Amniotic epithelial cell (primary cell): Measurements from ENCODE around the gene IRF2BPL.

Experiments used
- DNase-seq: peaks from one replicate; pipeline ENCODE4 v3.0.0-alpha.2; 2010; ENCODE audit warnings: low read depth

Gene IRF2BPL

DNA sequence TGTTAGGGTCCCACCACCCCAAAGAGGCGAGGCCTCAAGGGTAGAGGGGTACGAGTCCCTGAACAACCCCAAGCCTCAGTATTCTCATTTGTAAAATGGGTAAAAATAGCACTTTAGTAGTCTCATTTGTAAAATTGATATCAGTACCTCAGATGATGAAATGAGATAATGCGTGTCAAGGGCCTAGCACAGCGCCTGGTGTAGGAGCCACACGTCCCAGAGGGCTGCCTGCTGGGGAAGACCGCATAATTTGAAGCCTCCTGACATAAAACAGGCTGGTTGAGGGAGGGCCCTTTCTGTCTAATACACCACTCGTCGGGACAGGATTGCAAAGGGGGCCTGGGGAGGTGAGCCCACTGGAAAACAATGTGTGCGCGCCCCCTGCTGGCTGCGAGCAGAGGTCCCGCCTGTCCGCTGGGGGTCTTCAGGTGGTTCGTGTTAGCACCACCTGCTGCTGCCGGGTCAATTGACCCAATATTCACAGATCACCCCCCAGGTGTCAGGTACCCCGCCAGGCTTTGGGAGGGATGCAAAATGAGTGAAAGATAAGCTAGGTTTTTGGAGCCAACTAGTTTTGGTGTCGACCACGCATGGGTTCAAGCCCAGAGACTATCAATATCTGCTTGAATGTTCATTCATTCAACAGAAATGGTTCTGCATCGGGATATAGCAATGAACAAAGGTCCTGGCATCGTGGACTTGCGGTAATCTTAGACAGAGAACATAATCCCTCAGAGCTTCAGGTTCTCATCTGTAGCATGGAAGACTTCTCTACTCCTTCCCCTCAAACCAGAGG lies 24.7 kb upstream of the IRF2BPL start:
- DNase-seq: peak; percentile 82

DNA sequence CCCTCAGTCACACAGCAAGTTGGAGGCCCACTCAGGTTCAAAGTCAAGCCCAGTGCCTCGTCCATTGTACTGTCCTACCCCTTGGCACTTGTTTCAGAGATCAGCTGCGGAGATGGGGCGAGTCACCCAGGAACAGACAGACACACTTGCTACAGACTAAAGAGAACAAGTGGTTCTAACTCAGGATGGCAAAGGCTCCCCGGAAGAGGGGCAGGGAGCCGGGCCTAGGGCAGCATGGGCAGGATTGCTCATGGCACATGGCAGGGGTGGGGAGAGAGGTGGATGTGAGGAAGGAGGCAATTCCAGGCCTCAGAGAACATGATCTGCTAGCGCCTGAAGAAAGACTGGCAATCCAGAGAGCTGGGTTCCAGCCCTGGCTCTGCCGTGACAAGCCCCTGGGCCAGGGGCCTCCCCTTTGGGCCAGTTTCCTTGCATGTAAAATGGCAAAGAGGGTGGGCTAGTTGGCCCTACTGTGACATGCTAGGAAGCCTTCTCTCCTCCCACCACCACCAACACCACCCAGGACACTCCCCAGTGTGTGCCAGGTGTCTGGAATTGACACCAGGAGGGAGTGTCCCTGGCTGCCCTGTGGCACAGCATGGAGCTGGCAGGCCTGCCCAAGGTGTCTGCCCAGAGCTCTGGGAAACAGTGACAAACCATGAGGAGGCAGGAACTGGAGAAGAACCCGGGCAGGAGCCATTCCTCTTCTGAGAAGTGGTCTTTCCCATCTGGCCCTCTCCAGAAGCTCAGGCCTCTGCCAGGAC lies 24.0 kb upstream of the IRF2BPL start:
- DNase-seq: peak; percentile 17

DNA sequence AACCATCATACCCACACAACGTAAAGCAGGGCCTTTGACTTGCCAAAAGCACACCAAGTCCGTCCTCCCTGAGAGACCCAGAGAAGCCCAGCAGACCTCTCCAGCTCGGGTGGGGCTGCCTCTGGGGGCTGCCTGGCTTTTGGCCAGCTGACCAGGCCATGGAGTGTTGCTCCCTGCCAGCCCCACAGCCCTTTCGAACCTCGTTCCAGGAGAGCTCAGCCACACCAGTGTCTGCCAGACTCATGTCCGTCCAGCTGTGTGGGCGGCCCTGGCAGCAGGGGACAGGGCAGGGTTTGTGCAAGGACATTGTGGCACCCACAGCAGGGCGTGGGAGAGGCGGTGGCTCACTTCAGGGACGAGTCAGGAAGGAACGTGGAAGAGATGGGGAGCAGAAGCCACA lies 22.6 kb upstream of the IRF2BPL start:
- no peak for DNase-seq

DNA sequence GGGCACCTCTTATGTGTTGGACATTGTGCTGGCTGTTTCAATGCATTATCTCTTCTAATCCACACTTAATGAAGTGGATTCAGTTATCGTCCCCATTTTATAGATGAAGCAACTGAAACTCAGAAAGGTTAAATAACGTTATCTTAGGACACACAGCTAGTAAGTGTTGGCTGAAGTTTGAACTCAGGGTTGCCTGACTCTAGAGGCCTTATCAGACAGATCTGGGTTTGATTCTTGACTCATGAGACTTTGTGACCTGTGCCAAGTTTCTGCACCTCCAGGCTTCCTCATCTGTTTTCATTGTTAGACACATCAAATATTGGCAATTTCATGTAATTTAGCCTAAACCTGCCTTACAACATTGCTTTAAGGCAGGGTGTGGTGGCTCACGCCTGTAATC lies 18.2 kb upstream of the IRF2BPL start:
- no peak for DNase-seq

DNA sequence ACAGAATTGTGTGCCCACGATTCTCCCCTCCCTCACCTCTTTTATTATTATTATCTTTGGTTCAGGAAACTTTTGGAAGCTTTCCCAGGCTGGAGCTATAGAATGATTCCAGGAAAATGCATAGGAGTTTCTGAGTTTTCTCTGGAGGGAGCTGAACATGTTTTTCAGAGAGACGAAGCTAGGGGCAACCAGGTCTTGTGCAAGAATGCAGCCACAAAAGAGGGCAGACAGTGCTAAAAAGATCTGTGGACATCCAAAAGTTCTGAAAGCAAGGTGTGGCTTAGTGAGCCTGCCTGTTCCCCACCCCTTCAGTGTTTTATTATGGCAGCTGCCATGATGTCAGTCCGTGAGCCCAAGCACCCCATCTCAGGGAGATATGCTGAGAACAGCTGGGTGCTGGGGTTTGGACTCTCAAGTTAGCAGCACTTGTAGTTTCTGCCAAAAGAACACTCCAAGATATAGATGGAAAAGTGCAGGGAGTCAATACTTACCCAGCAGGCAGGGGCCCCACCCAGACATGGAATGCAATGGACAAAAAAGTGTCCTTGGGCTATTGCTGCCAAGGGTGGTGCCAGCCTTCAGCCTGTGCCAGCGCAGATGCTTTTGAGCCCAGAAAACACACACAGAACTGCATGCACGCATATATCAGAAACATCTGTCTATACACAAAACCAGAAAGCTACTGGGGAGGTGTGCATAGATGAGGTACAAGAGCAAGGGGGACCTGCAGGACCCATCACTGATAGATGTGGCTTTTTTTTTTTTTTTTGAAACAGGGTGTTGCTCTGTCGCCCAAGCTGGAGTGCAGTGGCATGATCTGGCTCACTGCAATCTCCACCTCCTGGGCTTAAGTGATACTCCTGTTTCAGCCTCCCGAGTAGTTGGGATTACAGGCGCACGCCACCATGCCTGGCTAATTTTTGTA lies 17.0 kb upstream of the IRF2BPL start:
- no peak for DNase-seq

DNA sequence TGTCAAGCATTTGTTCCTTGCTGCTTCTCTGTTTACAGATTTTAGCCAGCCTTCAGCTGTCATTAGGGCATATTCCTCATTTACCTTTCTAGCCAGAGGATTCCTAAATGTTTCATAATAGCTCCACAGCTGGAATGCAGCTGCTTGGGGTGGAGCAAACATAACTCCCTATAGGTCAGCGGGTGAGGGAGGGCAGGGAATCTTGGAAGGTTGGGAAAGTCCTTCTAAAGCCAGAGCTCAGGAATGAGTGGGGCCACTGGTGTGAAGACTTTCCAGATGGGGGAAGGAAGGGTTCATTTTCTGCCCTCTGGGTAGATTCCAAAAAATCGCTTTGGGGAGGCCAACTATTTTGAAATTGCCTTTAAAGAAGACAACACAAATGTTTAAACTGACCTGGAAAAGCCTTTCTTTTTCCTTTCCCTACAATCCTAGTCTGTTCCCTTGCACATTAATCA lies 16.3 kb upstream of the IRF2BPL start:
- DNase-seq: peak; percentile 76

DNA sequence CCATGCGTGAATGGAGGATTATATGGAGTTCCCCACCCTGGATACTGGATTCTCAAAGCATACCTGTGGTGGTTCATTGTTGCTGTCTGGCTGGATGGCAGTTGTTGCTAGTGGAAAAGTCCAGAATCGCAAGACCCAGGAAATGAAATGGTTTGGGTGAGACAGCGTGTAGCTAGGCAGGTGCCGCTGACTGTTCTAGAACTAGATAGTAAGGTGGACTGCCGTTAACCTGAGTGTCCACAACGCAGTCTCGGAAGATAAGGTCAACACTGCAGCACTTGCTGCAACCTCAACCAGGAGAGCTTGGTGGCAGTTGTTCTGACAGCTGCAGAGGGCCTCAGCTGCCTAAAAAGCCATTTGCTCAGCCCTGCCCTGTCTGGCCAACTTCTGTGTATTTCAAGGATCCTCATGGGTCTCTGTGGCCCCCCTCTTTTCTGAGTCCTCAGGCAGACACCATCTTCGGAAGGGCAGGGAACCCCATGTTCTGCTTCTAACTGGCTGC lies 15.5 kb upstream of the IRF2BPL start:
- DNase-seq: no peak

DNA sequence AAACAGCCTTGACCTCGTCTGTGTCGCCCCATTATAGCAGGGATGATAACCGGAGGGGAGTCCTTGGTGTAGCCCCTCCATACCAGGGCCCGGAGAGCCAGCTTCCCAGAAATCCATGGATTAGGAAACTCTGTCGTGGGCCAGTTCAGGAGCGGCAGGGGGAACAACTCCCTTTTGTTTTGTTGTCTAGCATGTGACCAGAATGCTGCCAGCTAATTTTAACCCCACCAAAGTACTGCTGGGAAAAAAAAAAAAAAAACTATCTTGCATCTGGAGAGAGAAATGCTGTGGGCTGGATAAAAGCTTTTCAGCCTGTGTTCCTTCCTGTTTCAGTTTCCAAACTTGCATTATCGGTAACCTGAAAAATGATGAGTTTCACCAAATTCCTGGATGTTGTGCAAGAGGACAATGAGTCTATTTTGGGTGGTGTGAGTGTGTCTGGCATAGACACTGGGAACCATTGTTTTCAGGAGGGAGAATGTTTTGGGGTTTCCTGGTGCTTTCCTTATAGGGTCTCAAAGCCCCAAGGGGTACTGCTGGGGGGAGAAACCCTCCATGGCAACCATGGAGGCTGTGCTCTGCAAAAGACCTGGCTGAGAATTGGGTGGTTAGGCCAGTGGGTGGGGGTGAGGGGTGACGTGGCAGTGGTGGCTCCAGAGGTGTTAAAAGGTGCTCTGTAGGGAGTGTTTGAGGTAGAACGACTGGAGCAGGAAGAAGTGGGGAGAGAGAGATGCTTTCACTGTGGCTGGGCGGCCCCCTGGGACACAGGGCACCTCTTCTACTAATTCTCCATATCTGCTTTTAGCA lies 14.9 kb upstream of the IRF2BPL start:
- DNase-seq: peak; percentile 93

DNA sequence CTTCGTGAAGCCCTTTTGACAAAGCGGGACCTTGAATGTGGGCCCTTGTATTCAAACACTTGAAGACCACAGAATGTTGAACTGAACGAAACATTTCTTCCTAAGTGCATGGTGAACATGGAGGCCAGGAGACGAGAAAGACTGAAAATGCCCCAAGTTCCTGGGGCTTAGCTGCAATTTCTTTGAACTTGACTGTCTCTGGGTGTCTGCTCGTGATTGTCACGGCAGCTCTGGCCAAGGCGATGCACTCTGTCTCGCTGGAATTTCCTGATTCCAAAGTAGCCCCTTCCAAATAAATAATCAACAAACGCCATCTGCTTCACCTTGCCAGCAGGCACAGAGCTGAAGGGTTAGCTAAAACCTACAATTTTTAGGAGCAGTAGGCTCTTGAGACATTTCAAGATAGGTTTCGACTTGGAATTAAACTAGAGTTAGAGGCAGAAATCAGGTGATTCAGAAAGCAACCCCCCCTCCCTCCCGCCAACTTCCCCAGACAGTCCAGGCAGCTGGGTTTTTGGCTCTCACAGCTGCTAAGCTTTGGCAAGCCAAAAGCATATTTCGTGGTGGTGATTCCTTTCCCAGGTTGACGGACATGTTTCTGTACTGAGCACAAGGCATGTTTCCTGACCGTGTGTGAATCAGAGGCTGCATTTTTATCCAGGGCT lies 13.5 kb upstream of the IRF2BPL start:
- DNase-seq: peak; percentile 95

DNA sequence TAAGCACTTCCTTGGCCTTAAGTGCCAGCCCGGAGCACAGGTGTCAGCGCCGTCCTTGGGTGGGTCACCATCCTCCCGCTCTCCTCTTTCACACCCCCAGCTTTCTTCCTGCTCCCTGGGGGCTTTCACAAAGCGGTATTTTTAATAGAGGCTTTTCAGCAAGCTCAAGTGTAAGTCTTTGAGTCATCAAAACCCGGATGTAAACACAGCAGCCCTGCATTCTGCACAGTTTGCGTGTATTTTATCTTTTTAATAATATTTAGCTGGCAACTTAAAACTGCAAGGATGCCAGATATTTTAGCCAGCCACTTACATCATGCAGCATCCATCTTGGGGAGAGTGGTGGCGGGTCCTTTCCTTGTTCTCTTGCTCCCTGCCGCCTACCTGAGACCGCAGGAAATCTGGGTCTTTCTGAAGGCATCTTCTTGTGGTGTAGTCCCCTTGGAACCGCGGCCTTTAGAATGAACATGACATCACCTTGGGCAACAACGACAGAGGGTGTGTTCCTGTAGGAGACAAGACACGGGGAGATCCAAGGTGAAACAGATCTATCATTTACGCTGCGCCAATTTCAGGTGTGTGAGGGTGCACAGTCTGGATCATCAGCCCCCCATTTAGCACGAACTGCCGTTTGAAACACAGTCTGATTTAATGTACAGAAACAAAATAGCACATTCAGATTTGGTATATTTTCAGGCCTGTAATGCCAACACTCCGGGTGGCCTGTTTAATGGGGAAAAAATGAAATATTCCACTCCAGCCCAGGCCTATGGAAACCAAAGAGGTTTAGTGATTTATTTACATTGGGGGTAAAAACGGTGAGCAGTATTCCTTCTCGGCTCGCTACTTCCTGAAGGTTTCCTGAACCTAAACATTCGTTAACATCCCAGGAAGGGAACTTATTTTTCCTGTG lies 12.5 kb upstream of the IRF2BPL start:
- peak; percentile 97 for DNase-seq

DNA sequence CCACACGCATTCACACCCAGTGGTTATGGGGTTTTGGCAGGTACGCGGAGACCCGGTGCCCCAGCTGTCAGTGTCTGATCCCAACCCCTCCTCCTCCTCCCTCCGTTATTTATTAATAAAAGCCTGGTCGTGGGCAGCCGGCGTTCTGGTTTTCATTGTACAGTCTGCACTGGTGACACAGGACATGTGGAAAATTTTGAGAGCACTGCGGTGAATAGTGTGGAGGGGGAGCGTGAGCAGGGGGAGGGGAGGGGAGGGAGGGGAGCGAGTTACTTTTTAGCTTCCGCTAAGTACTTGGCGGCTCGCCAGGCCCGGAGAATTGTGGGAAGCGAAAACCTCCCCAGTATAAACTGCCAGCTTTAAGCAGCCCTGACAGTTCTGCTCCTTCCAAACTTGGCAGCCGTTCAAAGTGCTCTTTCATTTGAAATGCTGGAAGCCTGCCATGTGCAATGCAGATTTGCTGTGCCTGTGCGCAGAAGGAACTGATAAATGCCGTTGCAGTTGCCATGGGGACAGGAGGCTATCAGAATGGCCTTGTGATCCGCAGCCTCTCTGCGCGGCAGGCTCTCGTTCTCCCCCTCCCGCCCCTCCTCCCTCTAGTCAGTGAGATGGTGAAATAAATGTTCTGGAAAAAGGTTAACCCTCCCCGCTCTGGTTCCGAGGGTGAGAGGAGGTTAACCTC lies 11.7 kb upstream of the IRF2BPL start:
- DNase-seq: peak; percentile 100

DNA sequence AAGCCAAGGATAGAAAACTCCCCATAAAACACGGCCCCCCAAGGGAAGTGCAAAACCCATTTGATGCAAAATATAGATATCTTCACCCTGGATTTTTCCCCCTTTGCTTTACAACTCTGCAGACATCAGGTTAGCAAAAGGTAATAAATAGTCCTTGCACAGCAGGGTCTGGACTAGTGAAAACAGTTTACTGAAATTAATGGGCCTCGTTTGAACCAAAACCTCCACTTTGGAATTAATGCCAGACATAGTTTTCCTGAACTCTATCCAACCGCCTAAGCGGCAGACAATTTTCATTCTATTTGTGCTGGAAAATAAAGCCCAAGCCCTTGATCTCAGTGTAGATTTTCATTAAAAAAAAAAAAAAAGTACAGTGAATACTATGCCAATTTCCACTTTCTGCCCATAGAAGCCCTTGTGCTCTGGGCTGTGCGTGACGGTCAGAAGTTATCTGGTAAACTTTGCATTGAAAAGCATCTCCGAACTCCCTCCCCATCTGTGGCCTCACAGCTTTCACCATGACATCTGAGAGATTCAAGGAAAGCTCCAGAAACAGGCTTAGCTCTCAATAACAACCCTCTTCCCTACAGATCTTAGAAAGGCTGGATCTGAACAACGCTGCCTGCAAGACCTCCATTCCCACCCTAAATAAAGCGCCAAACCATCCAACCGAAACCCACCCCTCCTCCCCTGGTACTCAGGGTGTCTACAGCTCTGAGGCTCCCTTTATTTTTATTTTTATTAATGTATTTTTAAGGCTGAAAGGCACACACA lies 11.0 kb upstream of the IRF2BPL start:
- peak; percentile 71 for DNase-seq

DNA sequence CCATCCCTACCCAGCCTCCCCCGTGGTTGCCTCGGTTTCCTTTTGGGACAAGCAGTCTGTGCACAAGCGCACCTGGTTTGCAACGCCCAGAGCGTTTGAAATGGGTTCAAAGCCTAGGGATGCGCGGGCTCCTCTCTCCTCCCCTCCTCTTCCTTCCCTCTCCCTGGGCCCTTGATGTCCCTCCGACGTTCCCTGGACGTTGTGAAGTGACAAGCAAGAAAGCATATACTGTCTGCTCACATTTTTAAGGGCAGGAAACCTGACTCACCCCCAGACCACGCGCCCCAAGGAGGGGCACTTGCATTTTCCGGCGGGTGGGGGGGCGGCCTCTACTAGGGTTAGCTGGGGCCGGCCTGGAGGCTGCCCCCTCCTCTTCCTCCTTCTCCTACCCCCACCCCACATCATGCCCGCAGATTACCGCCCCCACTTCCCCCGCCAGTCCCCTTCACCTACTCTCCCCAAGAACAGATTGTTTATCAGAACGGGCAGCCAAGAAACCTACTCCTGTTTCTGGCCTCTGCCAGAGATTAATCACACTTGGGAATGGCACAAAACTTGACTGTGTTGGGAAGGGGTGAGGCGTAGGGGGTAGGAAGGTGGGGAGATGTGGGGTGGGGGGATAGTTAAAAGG lies 9.5 kb upstream of the IRF2BPL start:
- DNase-seq: peak; percentile 59

DNA sequence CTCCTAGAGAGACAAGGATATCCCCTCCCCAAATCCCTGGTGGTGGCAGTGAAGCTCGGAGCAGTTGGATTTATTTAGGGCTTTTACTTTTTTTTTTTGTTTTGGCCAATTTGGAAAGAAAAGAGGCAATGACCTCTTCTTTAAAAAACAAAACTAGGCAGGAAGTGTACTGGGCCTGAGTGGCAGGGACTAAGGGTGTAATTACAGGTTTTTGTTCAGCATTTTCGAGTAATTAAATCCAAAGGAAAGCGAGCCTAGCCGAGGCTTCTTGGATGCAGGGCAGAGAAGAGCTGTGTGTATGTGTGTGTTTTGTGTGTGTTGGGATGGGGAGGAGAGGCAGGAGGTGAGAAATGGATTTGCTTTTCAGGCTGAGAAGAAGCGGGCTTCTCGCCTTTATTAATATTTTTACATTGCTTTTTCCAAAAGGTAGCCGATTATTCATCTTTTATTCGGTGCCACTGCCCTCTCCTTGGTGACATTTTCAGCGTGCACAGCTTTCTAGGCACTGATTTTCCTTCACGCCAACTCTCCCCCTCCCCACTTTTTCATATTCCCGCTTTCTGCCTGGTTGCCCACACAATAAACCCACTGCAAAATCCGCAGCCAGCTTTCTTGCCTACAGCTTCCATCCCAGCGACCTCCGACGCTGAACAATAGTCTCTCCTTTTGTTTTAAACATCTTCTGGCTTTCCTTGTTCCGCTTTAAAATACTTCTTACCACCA lies 8.9 kb upstream of the IRF2BPL start:
- DNase-seq: no peak

DNA sequence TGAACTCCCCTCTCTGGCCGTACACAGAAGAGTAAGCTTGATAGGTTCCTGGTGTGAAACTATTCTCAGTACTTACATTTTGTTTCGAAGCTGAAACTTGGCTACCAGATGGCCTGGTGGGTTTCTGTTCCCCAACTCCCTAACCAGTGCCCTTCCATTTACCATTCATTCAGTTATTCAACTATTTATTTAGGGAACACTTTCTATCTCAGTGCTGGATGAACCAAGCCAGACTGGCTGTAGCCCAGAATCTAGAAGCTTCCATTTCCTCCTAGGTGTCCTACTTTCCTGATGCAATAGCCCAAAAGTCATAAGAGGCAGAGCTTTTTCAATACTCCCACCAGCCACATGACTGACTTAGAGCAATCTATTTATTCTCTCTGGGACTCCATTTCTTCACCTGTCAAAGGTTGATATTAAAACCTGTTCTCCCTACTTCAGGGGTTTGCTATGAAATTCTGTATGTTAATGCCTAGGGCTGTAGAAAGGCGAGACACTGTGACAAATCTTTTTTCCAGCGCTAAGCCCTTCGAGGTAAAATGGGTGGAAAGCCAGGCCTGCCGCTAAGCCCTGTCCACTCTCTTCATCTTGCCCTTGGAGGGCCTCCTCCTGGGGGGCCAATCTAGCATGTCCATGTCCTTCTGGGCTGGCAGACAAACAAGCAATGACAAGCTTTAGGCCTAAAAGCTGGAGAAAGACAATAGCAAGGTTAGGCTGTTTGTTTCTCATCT lies 8.1 kb upstream of the IRF2BPL start:
- DNase-seq: no peak

DNA sequence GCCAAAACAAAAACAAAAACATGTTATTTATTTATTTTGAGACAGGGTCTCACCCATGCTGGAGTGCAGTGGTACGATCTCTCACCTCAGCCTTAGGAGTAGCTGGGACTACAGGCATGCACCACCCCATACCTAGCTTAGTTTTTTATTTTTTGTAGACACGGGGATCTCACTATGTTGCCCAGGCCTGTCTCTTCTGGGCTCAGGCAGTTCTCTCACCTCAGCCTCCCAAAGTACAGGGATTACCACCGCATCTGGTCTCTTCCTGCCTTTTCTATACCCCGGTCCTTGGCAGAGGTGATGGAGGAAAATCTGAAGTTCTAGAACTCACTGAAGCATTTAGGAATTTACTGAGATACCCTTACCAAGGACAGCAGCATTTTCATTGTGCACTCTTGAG lies 6.8 kb upstream of the IRF2BPL start:
- DNase-seq: no peak
